ENCODE results near the gene GPR3.

GPR3 gene

GRCh38 chr1:27388337-27389005, 4.0 kb upstream of the GPR3 start:
- no peak for DNase-seq (ENCODE audit: extremely low read depth, insufficient read length)
- Histone ChIP-seq H3K36me3 (ENCODE audit: control insufficient read depth, insufficient read depth, low read length) (no peaks in the 10 kb centered on the region), H3K27me3 (replicated peaks; ENCODE audit: control insufficient read depth, insufficient read depth, low read length) (no peaks in the 10 kb centered on the region; the same call in 1 of the 2 replicates), H3K4me3 (replicated peaks; ENCODE audit: low read depth, low read length) (no peak overlapping the region)
- peak; percentile 87 for TF ChIP-seq CTCF (IDR thresholded peaks at IDR 0.05; ENCODE audit: insufficient read depth, low read length, poor library complexity, severe bottlenecking)

- TF ChIP-seq CTCF (IDR thresholded peaks at IDR 0.05; ENCODE audit: insufficient read depth, low read length, poor library complexity, severe bottlenecking) = no peak
- no peak for DNase-seq (ENCODE audit: extremely low read depth, insufficient read length)
- H3K36me3 ChIP-seq (ENCODE audit: control insufficient read depth, insufficient read depth, low read length) = no peaks in the 10 kb centered on the region
- H3K27me3 ChIP-seq (replicated peaks; ENCODE audit: control insufficient read depth, insufficient read depth, low read length) = no peaks in the 10 kb centered on the region; the same call in 1 of the 2 replicates
- H3K4me3 ChIP-seq (replicated peaks; ENCODE audit: low read depth, low read length) = peak overlapping the region; percentile 1; the same call in 1 of the 2 replicates
Observed at GRCh38 chr1:27391511-27392095, 819 bp upstream of the GPR3 start.

- H3K36me3 ChIP-seq (ENCODE audit: control insufficient read depth, insufficient read depth, low read length) = no peaks in the 10 kb centered on the region
- no peak for DNase-seq (ENCODE audit: extremely low read depth, insufficient read length)
- peak; percentile 32 for TF ChIP-seq CTCF (IDR thresholded peaks at IDR 0.05; ENCODE audit: insufficient read depth, low read length, poor library complexity, severe bottlenecking)
Observed at GRCh38 chr1:27392778-27393635, 585 bp downstream of the GPR3 start.

GRCh38 chr1:27393641-27394281, 1.3 kb downstream of the GPR3 start:
- no peak for DNase-seq (ENCODE audit: extremely low read depth, insufficient read length)
- no peak for TF ChIP-seq CTCF (IDR thresholded peaks at IDR 0.05; ENCODE audit: insufficient read depth, low read length, poor library complexity, severe bottlenecking)
- Histone ChIP-seq H3K27me3 (replicated peaks; ENCODE audit: control insufficient read depth, insufficient read depth, low read length) (no peaks in the 10 kb centered on the region), H3K4me3 (replicated peaks; ENCODE audit: low read depth, low read length) (no peak overlapping the region), H3K36me3 (ENCODE audit: control insufficient read depth, insufficient read depth, low read length) (no peaks in the 10 kb centered on the region)

More at GRCh38 chr1:27392778-27393635, 585 bp downstream of the GPR3 start:
- Histone ChIP-seq H3K4me3 (replicated peaks; ENCODE audit: low read depth, low read length) (peak overlapping the region; percentile 66), H3K27me3 (replicated peaks; ENCODE audit: control insufficient read depth, insufficient read depth, low read length) (no peaks in the 10 kb centered on the region)

- Histone ChIP-seq H3K36me3 (ENCODE audit: control insufficient read depth, insufficient read depth, low read length) (no peaks in the 10 kb centered on the region), H3K27me3 (replicated peaks; ENCODE audit: control insufficient read depth, insufficient read depth, low read length) (no peaks in the 10 kb centered on the region), H3K4me3 (replicated peaks; ENCODE audit: low read depth, low read length) (no peak overlapping the region)
- DNase-seq (ENCODE audit: extremely low read depth, insufficient read length) = no peak
- TF ChIP-seq CTCF (IDR thresholded peaks at IDR 0.05; ENCODE audit: insufficient read depth, low read length, poor library complexity, severe bottlenecking) = no peak
Observed at GRCh38 chr1:27394282-27394658, 1.8 kb downstream of the GPR3 start.

Measured in GM06990 (cell line).